Activated naive CD4-positive, alpha-beta T cell treated with anti-CD3 and anti-CD28 coated beads, Interleukin-2, amount 50 U/mL, for 24 hours (primary cell): ENCODE data around the gene SORBS1.

ENCODE experiments used
- H3K27ac Mint-ChIP-seq: one replicate; pipeline ENCODE4 v1.8.0; 2021; ENCODE audit warnings: mild to moderate bottlenecking, mixed read lengths
- H3K27me3 Mint-ChIP-seq: one replicate; pipeline ENCODE4 v1.8.0; 2021; ENCODE audit warnings: mixed read lengths
- H3K36me3 Mint-ChIP-seq: one replicate; pipeline ENCODE4 v1.8.0; 2021; ENCODE audit warnings: mixed read lengths
- H3K4me1 Mint-ChIP-seq: one replicate; pipeline ENCODE4 v1.8.0; 2021; ENCODE audit warnings: mixed read lengths
- H3K4me3 Mint-ChIP-seq: one replicate; pipeline ENCODE4 v1.8.0; 2021; ENCODE audit warnings: mild to moderate bottlenecking, mixed read lengths
- H3K9me3 Mint-ChIP-seq: one replicate; pipeline ENCODE4 v1.8.0; 2021; ENCODE audit warnings: mixed read lengths

The SORBS1 gene

DNA sequence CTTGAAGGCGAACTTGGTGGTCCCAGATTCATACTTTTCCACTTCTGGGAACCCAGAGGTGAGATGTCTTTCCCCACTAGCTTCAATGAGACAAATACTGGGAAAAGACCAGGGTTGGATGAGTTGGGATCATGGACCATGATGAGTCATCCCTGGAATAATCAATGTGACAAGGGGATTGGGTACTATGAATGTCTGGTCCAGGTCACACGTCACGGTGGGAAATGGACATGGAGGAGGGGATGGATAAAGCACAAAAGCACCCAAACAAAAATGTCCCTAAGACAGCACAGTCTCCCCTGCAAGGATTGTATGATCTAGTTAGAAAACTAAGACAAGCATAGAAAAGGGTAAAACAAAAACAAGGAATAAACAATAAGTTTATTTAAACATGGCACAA is 12.4 kb upstream of the SORBS1 start:
- no peak overlapping the region for H3K27ac Mint-ChIP-seq
- H3K4me1 Mint-ChIP-seq = no peaks in the 10 kb centered on the region
- H3K9me3 Mint-ChIP-seq = no peaks in the 10 kb centered on the region
- H3K27me3 Mint-ChIP-seq = peaks cover 13% of the 10 kb centered on the region
- no peaks in the 10 kb centered on the region for H3K36me3 Mint-ChIP-seq
- no peak overlapping the region for H3K4me3 Mint-ChIP-seq

DNA sequence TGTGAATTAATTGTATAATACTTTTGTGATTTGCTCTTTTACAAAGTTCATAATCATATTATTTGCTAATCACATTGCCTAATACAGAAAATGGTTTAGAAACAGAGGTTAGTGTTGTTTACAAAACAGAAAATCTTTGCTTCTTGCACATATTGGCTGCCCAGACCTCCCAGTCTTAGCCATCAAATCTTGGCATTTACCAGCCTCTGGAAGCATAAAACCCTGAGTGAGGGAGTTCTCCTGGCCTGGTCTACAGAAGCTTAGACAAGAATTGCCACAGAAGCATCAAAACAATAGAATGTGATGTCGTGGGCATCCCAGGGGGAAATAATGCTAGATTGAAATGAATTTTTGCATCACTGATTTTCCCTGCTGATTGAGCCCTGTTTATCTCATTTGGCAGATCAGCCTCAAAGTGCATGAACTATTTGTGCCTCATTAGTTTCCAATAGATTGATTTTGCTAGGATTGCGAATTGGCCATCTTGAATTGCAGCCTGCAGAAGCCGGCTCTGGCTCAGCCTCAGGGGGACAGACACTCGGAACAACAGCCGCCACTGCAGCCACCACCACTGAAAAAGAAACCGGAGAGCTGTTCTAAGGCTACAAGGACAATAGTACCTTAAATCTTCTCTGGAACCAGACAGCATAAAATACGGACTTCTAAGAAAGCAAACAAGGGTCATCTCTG is 11.1 kb upstream of the SORBS1 start:
- no peak overlapping the region for H3K4me3 Mint-ChIP-seq
- H3K9me3 Mint-ChIP-seq = no peaks in the 10 kb centered on the region
- no peaks in the 10 kb centered on the region for H3K4me1 Mint-ChIP-seq
- H3K27ac Mint-ChIP-seq = no peak overlapping the region
- H3K36me3 Mint-ChIP-seq = no peaks in the 10 kb centered on the region
- H3K27me3 Mint-ChIP-seq = peaks cover 9% of the 10 kb centered on the region

- H3K9me3 Mint-ChIP-seq = no peaks in the 10 kb centered on the region
Measured at GRCh38 chr10:95571390-95571789, 10.2 kb upstream of the SORBS1 start.

GRCh38 chr10:95569368-95569767 is 8.2 kb upstream of the SORBS1 start:
- Mint-ChIP-seq H3K27ac (no peak overlapping the region), H3K27me3 (peaks cover 6% of the 10 kb centered on the region), H3K36me3 (no peaks in the 10 kb centered on the region), H3K4me3 (no peak overlapping the region), H3K4me1 (no peaks in the 10 kb centered on the region), H3K9me3 (no peaks in the 10 kb centered on the region)

More at GRCh38 chr10:95571390-95571789, 10.2 kb upstream of the SORBS1 start:
- H3K27me3 Mint-ChIP-seq = peaks cover 9% of the 10 kb centered on the region
- no peaks in the 10 kb centered on the region for H3K4me1 Mint-ChIP-seq
- H3K36me3 Mint-ChIP-seq = no peaks in the 10 kb centered on the region
- no peak overlapping the region for H3K4me3 Mint-ChIP-seq
- H3K27ac Mint-ChIP-seq = no peak overlapping the region

GRCh38 chr10:95567903-95568630 is 6.9 kb upstream of the SORBS1 start:
- peaks cover 4% of the 10 kb centered on the region for H3K27me3 Mint-ChIP-seq
- H3K27ac Mint-ChIP-seq = no peak overlapping the region
- H3K4me3 Mint-ChIP-seq = no peak overlapping the region
- no peaks in the 10 kb centered on the region for H3K36me3 Mint-ChIP-seq
- H3K4me1 Mint-ChIP-seq = no peaks in the 10 kb centered on the region
- H3K9me3 Mint-ChIP-seq = no peaks in the 10 kb centered on the region

- H3K27ac Mint-ChIP-seq = no peak overlapping the region
- H3K4me1 Mint-ChIP-seq = peaks cover 4% of the 10 kb centered on the region
- no peaks in the 10 kb centered on the region for H3K36me3 Mint-ChIP-seq
- H3K27me3 Mint-ChIP-seq = peaks cover 1% of the 10 kb centered on the region
- no peak overlapping the region for H3K4me3 Mint-ChIP-seq
- H3K9me3 Mint-ChIP-seq = no peaks in the 10 kb centered on the region
Measured at GRCh38 chr10:95566136-95566535, 5.0 kb upstream of the SORBS1 start.

- no peak overlapping the region for H3K27ac Mint-ChIP-seq
- H3K27me3 Mint-ChIP-seq = peaks cover under 1% of the 10 kb centered on the region
- H3K36me3 Mint-ChIP-seq = no peaks in the 10 kb centered on the region
- no peak overlapping the region for H3K4me3 Mint-ChIP-seq
- no peaks in the 10 kb centered on the region for H3K9me3 Mint-ChIP-seq
- H3K4me1 Mint-ChIP-seq = peaks cover 9% of the 10 kb centered on the region
Measured at GRCh38 chr10:95565336-95565735, 4.2 kb upstream of the SORBS1 start.

GRCh38 chr10:95564291-95564690 is 3.1 kb upstream of the SORBS1 start:
- Mint-ChIP-seq H3K9me3 (no peaks in the 10 kb centered on the region), H3K4me3 (no peak overlapping the region), H3K27me3 (peaks cover 3% of the 10 kb centered on the region), H3K27ac (no peak overlapping the region), H3K36me3 (no peaks in the 10 kb centered on the region), H3K4me1 (peaks cover 17% of the 10 kb centered on the region)

DNA sequence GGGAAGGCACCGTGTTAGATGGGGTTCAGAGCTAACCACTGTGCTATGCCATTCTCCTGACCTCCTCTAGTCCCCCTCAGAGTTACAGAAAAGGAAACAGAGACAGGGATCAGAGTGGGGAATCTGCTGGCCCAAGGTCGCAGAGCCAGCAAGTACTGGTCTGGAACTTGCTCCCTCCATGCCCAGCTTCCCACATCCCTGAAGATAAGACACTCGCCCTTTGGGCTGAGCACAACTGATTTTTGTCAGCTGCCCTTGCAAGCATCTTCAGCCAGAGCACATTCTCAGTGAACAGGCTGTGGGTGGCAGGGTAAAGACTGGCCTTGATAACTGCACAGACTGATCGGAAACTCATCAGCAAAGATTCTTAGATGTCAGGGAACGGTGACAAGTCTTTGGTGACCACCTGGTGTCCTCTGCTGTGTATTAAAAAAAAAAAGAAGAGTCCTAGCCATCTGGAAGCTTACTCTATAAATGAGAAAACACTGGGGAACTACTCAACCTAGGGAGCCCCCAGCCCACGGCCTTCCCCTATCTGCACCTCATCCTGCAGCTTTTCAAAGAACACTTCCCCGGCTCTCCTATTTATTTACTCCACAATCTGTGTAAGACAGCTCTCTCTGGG is 1.3 kb upstream of the SORBS1 start:
- Mint-ChIP-seq H3K4me1 (peaks cover 17% of the 10 kb centered on the region), H3K9me3 (no peaks in the 10 kb centered on the region), H3K27ac (no peak overlapping the region), H3K27me3 (peaks cover 3% of the 10 kb centered on the region), H3K4me3 (peak overlapping the region; percentile 40), H3K36me3 (no peaks in the 10 kb centered on the region)

GRCh38 chr10:95561864-95562177 is 650 bp upstream of the SORBS1 start:
- peaks cover 3% of the 10 kb centered on the region for H3K27me3 Mint-ChIP-seq
- no peak overlapping the region for H3K27ac Mint-ChIP-seq
- no peaks in the 10 kb centered on the region for H3K9me3 Mint-ChIP-seq
- peaks cover 17% of the 10 kb centered on the region for H3K4me1 Mint-ChIP-seq
- no peaks in the 10 kb centered on the region for H3K36me3 Mint-ChIP-seq
- peak overlapping the region; percentile 81 for H3K4me3 Mint-ChIP-seq

DNA sequence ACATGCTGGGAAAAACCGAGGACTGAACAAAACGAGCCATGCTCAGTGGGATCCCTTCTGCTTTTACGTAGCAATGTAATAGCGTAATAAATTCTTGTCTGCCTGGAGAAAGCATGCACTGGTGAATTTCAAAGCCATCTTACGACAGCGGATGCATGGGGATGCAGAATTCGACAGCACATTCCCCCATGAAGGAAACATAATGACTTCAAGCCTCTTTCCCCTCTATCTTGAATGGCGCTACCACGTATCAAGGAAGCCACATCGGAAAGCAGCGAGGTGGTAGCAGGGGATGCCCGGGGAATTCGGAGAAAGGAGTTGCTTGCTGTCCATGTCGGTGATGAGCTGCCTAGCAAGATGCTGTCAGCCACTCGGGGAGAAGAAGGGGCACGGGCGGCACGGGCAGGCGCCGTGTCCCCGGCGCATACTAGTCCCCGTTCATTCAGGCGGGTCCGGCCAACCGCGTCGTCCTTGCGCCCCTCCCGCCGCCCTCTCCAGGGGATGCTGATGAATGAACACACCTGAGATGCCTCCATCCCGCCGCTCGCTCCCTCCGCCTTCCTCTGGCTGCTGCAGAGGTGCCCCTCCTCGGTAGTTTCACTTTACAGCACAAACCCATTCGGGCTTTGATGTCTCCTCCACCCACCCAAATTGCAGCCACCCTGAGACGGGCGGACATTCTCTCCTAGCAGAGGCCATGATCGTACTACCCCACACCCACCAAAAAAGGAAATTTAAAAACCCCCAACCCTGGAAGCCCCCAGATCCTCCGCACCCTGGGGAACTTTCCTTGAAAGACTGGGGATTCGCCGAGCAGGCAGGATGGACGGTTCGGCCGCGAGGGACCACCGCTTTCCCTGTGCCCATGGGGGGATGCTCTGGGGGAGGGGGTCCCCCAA is 644 bp downstream of the SORBS1 start:
- no peaks in the 10 kb centered on the region for H3K36me3 Mint-ChIP-seq
- H3K27me3 Mint-ChIP-seq = peaks cover 3% of the 10 kb centered on the region
- H3K27ac Mint-ChIP-seq = no peak overlapping the region
- H3K9me3 Mint-ChIP-seq = no peaks in the 10 kb centered on the region
- H3K4me1 Mint-ChIP-seq = peaks cover 17% of the 10 kb centered on the region
- peak overlapping the region; percentile 89 for H3K4me3 Mint-ChIP-seq

DNA sequence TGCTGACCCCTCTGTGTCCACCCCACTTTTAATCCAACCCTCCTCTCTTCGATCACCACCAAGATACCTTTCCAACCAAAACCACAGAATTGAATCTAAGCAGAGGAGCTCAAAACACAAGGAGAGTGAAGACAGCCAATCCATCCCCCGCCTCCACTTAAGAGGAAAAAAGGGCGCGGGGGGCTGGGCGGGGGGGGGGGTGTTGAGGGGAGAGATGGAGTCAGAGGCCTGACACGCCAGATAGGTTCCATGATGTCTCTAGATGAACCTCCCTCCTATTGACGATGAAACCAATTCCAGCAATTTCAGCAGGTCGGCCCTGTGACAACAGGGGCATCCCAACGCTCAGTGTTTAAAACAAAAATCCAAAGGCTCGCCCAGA is 1.3 kb downstream of the SORBS1 start:
- Mint-ChIP-seq H3K36me3 (no peaks in the 10 kb centered on the region), H3K4me1 (peaks cover 17% of the 10 kb centered on the region), H3K9me3 (no peaks in the 10 kb centered on the region), H3K27ac (no peak overlapping the region), H3K27me3 (peaks cover 3% of the 10 kb centered on the region), H3K4me3 (peak overlapping the region; percentile 89)

GRCh38 chr10:95559471-95559870 is 1.7 kb downstream of the SORBS1 start:
- Mint-ChIP-seq H3K27ac (no peak overlapping the region), H3K36me3 (no peaks in the 10 kb centered on the region), H3K27me3 (peaks cover 3% of the 10 kb centered on the region), H3K9me3 (no peaks in the 10 kb centered on the region), H3K4me3 (peak overlapping the region; percentile 89), H3K4me1 (peaks cover 17% of the 10 kb centered on the region)

- Mint-ChIP-seq H3K36me3 (no peaks in the 10 kb centered on the region), H3K27me3 (peaks cover 3% of the 10 kb centered on the region), H3K27ac (no peak overlapping the region), H3K4me1 (peaks cover 17% of the 10 kb centered on the region), H3K9me3 (no peaks in the 10 kb centered on the region), H3K4me3 (no peak overlapping the region)
Measured at GRCh38 chr10:95558593-95559320, 2.4 kb downstream of the SORBS1 start.
